K562 (cell line): ENCODE results near the gene NR2F2. TPM values are rescaled to one million over a fixed set of nuclear protein-coding genes. Genes with fewer than 3 reads are reported as not detected.

Source experiments
- NR1H2 ChIP-seq: sonication (generic); formaldehyde crosslinking; IDR thresholded peaks from 2 replicates; pipeline ENCODE4 v1.4.0; 2020; ENCODE audit warnings: mild to moderate bottlenecking, missing genetic modification reagents
- TSC22D4 ChIP-seq: fragments of 450-650 bp; IDR thresholded peaks from 2 replicates; pipeline ENCODE4 v1.6.1; 2016; ENCODE audit warnings: missing genetic modification characterization, missing biosample characterization, control low read depth
- ZBTB7A ChIP-seq: IDR thresholded peaks from 2 replicates; pipeline ENCODE4 v1.6.1; 2011; ENCODE audit warnings: low read depth, mild to moderate bottlenecking, low read length, moderate library complexity, borderline replicate concordance; ENCODE audit not compliant: control insufficient read depth
- ZNF24 ChIP-seq: fragments of 450-650 bp; IDR thresholded peaks from 2 replicates; pipeline ENCODE4 v1.6.1; 2016
- polyA plus RNA-seq, 8 experiments: library from polyadenylated mRNA; depleted of rRNA in 4 of 8; stranded (reverse) in 5 of 8; unstranded in 3 of 8; fragments of >200 nt; fragmentation: Nextera tagmentation in 2 of 8; fragmentation: Illumina TruSeq in 1 of 8; extraction: Ambion mirVana in 2 of 8; extraction: Trizol in 1 of 8; gene quantifications; 2 replicates each; pipeline versions ENCODE4 v1.2.1 to v1.2.3, GENCODE V29; 2011 to 2014; ENCODE audit warnings: inconsistent platforms in 1 of 8, missing spikeins in 1 of 8
- total RNA-seq, 7 experiments: library from RNA; depleted of rRNA in 6 of 7; stranded (reverse); fragments of >200 nt in 6 of 7; fragmentation: Illumina TruSeq in 2 of 7; extraction: Trizol in 2 of 7; gene quantifications; 2 replicates each; pipeline versions ENCODE4 v1.2.1 to v1.2.3, GENCODE V29; 2011 to 2021; ENCODE audit warnings: low replicate concordance in 1 of 7
- TF ChIP-seq, protein P1 (sequence below): fragments of 150-350 bp; conservative IDR thresholded peaks from 2 replicates; pipeline ENCODE4 v1.6.1; 2014; ENCODE audit warnings: low read length
- TF ChIP-seq, protein P2 (sequence below): fragments of 200-600 bp; sonication (generic); IDR thresholded peaks from one replicate; pipeline ENCODE4 v1.6.1; 2012; ENCODE audit warnings: mild to moderate bottlenecking, low read depth, low read length, inconsistent platforms
- TF ChIP-seq, protein P3 (sequence below), 2 experiments: fragments of 150-350 bp in 1 of 2; IDR thresholded peaks; 2 replicates each; pipeline ENCODE4 v1.6.1; 2012 to 2016; ENCODE audit warnings: low read depth in 2 of 2, low read length in 2 of 2, mild to moderate bottlenecking in 1 of 2, moderate library complexity in 1 of 2

Gene NR2F2
- total and polyA plus RNA-seq, 9 of the 15 experiments (the other 6 are each of a cell fraction or from before 2014, with no cell fraction given): 6.0 to 51.8 (median 11.1) TPM

DNA sequence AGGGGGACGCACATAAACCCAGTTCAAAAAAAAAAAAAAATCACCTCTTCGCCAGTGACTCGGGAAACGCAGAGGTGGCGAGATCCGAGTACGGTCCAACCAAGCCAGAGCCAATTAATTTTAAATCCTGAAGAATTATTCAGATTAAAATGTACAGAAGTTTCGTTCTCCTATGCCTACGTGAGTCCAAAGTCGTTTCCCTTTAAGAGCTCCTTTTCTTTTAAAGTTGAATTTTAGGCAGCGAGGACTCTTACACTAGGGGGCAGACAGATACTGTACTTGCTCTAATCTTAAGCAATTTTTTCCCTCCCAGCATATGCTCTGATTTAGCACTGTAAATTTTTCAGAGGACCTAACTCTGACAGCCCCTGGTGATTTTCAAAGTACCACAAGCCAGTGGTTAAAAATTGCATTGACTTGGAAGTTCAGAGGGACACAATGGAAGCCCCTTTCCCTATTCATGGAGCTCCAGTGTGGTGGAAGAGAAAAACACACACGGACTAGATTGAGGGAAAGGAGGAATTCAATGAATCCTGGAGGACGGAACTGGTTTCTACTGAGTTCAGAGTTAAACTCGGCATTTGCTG lies 3.3 kb upstream of the NR2F2 start (continued):
- no peak for TF ChIP-seq NR1H2 (CRISPR knock-in tag)
- TF ChIP-seq ZBTB7A: 0 out of 2 replicates have a peak, but pooled peaks have one; percentile 41
- TF ChIP-seq, protein P1, sequence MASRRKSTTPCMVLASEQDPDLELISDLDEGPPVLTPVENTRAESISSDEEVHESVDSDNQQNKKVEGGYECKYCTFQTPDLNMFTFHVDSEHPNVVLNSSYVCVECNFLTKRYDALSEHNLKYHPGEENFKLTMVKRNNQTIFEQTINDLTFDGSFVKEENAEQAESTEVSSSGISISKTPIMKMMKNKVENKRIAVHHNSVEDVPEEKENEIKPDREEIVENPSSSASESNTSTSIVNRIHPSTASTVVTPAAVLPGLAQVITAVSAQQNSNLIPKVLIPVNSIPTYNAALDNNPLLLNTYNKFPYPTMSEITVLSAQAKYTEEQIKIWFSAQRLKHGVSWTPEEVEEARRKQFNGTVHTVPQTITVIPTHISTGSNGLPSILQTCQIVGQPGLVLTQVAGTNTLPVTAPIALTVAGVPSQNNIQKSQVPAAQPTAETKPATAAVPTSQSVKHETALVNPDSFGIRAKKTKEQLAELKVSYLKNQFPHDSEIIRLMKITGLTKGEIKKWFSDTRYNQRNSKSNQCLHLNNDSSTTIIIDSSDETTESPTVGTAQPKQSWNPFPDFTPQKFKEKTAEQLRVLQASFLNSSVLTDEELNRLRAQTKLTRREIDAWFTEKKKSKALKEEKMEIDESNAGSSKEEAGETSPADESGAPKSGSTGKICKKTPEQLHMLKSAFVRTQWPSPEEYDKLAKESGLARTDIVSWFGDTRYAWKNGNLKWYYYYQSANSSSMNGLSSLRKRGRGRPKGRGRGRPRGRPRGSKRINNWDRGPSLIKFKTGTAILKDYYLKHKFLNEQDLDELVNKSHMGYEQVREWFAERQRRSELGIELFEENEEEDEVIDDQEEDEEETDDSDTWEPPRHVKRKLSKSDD: no peak
- TF ChIP-seq, protein P2, sequence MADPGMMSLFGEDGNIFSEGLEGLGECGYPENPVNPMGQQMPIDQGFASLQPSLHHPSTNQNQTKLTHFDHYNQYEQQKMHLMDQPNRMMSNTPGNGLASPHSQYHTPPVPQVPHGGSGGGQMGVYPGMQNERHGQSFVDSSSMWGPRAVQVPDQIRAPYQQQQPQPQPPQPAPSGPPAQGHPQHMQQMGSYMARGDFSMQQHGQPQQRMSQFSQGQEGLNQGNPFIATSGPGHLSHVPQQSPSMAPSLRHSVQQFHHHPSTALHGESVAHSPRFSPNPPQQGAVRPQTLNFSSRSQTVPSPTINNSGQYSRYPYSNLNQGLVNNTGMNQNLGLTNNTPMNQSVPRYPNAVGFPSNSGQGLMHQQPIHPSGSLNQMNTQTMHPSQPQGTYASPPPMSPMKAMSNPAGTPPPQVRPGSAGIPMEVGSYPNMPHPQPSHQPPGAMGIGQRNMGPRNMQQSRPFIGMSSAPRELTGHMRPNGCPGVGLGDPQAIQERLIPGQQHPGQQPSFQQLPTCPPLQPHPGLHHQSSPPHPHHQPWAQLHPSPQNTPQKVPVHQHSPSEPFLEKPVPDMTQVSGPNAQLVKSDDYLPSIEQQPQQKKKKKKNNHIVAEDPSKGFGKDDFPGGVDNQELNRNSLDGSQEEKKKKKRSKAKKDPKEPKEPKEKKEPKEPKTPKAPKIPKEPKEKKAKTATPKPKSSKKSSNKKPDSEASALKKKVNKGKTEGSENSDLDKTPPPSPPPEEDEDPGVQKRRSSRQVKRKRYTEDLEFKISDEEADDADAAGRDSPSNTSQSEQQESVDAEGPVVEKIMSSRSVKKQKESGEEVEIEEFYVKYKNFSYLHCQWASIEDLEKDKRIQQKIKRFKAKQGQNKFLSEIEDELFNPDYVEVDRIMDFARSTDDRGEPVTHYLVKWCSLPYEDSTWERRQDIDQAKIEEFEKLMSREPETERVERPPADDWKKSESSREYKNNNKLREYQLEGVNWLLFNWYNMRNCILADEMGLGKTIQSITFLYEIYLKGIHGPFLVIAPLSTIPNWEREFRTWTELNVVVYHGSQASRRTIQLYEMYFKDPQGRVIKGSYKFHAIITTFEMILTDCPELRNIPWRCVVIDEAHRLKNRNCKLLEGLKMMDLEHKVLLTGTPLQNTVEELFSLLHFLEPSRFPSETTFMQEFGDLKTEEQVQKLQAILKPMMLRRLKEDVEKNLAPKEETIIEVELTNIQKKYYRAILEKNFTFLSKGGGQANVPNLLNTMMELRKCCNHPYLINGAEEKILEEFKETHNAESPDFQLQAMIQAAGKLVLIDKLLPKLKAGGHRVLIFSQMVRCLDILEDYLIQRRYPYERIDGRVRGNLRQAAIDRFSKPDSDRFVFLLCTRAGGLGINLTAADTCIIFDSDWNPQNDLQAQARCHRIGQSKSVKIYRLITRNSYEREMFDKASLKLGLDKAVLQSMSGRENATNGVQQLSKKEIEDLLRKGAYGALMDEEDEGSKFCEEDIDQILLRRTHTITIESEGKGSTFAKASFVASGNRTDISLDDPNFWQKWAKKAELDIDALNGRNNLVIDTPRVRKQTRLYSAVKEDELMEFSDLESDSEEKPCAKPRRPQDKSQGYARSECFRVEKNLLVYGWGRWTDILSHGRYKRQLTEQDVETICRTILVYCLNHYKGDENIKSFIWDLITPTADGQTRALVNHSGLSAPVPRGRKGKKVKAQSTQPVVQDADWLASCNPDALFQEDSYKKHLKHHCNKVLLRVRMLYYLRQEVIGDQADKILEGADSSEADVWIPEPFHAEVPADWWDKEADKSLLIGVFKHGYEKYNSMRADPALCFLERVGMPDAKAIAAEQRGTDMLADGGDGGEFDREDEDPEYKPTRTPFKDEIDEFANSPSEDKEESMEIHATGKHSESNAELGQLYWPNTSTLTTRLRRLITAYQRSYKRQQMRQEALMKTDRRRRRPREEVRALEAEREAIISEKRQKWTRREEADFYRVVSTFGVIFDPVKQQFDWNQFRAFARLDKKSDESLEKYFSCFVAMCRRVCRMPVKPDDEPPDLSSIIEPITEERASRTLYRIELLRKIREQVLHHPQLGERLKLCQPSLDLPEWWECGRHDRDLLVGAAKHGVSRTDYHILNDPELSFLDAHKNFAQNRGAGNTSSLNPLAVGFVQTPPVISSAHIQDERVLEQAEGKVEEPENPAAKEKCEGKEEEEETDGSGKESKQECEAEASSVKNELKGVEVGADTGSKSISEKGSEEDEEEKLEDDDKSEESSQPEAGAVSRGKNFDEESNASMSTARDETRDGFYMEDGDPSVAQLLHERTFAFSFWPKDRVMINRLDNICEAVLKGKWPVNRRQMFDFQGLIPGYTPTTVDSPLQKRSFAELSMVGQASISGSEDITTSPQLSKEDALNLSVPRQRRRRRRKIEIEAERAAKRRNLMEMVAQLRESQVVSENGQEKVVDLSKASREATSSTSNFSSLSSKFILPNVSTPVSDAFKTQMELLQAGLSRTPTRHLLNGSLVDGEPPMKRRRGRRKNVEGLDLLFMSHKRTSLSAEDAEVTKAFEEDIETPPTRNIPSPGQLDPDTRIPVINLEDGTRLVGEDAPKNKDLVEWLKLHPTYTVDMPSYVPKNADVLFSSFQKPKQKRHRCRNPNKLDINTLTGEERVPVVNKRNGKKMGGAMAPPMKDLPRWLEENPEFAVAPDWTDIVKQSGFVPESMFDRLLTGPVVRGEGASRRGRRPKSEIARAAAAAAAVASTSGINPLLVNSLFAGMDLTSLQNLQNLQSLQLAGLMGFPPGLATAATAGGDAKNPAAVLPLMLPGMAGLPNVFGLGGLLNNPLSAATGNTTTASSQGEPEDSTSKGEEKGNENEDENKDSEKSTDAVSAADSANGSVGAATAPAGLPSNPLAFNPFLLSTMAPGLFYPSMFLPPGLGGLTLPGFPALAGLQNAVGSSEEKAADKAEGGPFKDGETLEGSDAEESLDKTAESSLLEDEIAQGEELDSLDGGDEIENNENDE: no peak
- TF ChIP-seq TSC22D4 (tag): no peak
- no peak for TF ChIP-seq ZNF24
- TF ChIP-seq, protein P3, sequence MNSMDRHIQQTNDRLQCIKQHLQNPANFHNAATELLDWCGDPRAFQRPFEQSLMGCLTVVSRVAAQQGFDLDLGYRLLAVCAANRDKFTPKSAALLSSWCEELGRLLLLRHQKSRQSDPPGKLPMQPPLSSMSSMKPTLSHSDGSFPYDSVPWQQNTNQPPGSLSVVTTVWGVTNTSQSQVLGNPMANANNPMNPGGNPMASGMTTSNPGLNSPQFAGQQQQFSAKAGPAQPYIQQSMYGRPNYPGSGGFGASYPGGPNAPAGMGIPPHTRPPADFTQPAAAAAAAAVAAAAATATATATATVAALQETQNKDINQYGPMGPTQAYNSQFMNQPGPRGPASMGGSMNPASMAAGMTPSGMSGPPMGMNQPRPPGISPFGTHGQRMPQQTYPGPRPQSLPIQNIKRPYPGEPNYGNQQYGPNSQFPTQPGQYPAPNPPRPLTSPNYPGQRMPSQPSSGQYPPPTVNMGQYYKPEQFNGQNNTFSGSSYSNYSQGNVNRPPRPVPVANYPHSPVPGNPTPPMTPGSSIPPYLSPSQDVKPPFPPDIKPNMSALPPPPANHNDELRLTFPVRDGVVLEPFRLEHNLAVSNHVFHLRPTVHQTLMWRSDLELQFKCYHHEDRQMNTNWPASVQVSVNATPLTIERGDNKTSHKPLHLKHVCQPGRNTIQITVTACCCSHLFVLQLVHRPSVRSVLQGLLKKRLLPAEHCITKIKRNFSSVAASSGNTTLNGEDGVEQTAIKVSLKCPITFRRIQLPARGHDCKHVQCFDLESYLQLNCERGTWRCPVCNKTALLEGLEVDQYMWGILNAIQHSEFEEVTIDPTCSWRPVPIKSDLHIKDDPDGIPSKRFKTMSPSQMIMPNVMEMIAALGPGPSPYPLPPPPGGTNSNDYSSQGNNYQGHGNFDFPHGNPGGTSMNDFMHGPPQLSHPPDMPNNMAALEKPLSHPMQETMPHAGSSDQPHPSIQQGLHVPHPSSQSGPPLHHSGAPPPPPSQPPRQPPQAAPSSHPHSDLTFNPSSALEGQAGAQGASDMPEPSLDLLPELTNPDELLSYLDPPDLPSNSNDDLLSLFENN (IDR thresholded peaks at IDR 0.05; ENCODE audit: low read depth in 2 of 2, low read length in 2 of 2): no peak
